D721Med (cell line): ENCODE results near the gene CDK9.

ENCODE experiments used
- DNase-seq: peaks from one replicate; pipeline ENCODE4 v3.0.0; 2011; ENCODE audit warnings: low spot score; ENCODE audit not compliant: insufficient read length
- FAIRE-seq: peaks from 2 replicates; lab custom pipeline; 2011; peaks lifted over from hg19 to GRCh38; lab: Jason Lieb, UNC
- CTCF ChIP-seq: IDR thresholded peaks from 2 replicates; pipeline ENCODE4 v1.5.1; 2012; ENCODE audit warnings: mild to moderate bottlenecking, control low read depth; ENCODE audit not compliant: insufficient read depth; ENCODE audit errors: missing control alignments

The CDK9 gene

GRCh38 chr9:127788337-127789011 lies 2.6 kb downstream of the CDK9 start:
- no peak for FAIRE-seq
- no peak for DNase-seq
- TF ChIP-seq CTCF = no peak

- TF ChIP-seq CTCF = no peak
- FAIRE-seq (no peak), DNase-seq (no peak)
Observed at GRCh38 chr9:127789179-127789578, 3.3 kb downstream of the CDK9 start.

GRCh38 chr9:127790094-127790855 lies 4.4 kb downstream of the CDK9 start:
- FAIRE-seq (no peak), DNase-seq (no peak)
- TF ChIP-seq CTCF = no peak

- no peak for TF ChIP-seq CTCF
- DNase-seq = no peak
- FAIRE-seq = no peak
Observed at GRCh38 chr9:127791085-127791484, 5.3 kb downstream of the CDK9 start.

- TF ChIP-seq CTCF = no peak
Observed at GRCh38 chr9:127792417-127793031, 6.7 kb downstream of the CDK9 start.

GRCh38 chr9:127793093-127793708 lies 7.4 kb downstream of the CDK9 start:
- DNase-seq (no peak), FAIRE-seq (no peak)
- no peak for TF ChIP-seq CTCF

More at GRCh38 chr9:127792417-127793031, 6.7 kb downstream of the CDK9 start:
- no peak for FAIRE-seq
- no peak for DNase-seq
